ENCODE measurements around the gene FAM184A. TPM values are rescaled to one million over a fixed set of nuclear protein-coding genes. Genes with fewer than 3 reads are reported as not detected.

The FAM184A gene
- total RNA-seq, 2 experiments from 2014 or later: 2.2 to 2.7 TPM

- H3K9me3 Mint-ChIP-seq (ENCODE audit: insufficient read depth): no peaks in the 10 kb centered on the region
- ChIA-PET CTCF (interaction anchor here (0.7 to 5.5 kb wide), 4 partner anchors 9 to 138 kb away, joined by 3 to 60 read pairs (median 3); no protein-coding TSS in a partner anchor), POLR2A (no interaction called here)
- H3K4me1 Mint-ChIP-seq (ENCODE audit: low read depth): no peaks in the 10 kb centered on the region
- H3K4me3 Mint-ChIP-seq: no peak overlapping the region
- H3K36me3 Mint-ChIP-seq (ENCODE audit: low read depth): no peaks in the 10 kb centered on the region
- DNase-seq (no peak), ATAC-seq (no peak)
- no peak overlapping the region for H3K27ac Mint-ChIP-seq
- no peaks in the 10 kb centered on the region for H3K27me3 Mint-ChIP-seq (ENCODE audit: low read depth)
Measured at GRCh38 chr6:118971682-118972081, 106.8 kb downstream of the FAM184A start.

- no peak overlapping the region for H3K27ac Mint-ChIP-seq
- POLR2A ChIA-PET: interaction anchor here (0.6 kb wide), 1 partner anchor 112 kb away, joined by 3 read pairs; no protein-coding TSS in a partner anchor
- no peak overlapping the region for H3K4me3 Mint-ChIP-seq
- H3K4me1 Mint-ChIP-seq (ENCODE audit: low read depth): no peaks in the 10 kb centered on the region
- H3K27me3 Mint-ChIP-seq (ENCODE audit: low read depth): no peaks in the 10 kb centered on the region
- H3K36me3 Mint-ChIP-seq (ENCODE audit: low read depth): no peaks in the 10 kb centered on the region
- ATAC-seq: no peak
- H3K9me3 Mint-ChIP-seq (ENCODE audit: insufficient read depth): no peaks in the 10 kb centered on the region
- CTCF ChIA-PET: interaction anchor here (0.7 to 5.5 kb wide), 4 partner anchors 8 to 139 kb away, joined by 3 to 60 read pairs (median 3); no protein-coding TSS in a partner anchor
- no peak for DNase-seq
Measured at GRCh38 chr6:118970866-118971265, 107.6 kb downstream of the FAM184A start.

- DNase-seq: no peak
- ATAC-seq: no peak
- H3K4me1 Mint-ChIP-seq (ENCODE audit: low read depth): no peaks in the 10 kb centered on the region
- CTCF ChIA-PET: interaction anchor here (1.0 to 5.5 kb wide), 3 partner anchors 8 to 141 kb away, joined by 3 to 60 read pairs (median 3); no protein-coding TSS in a partner anchor
- no peak overlapping the region for H3K4me3 Mint-ChIP-seq
- H3K27me3 Mint-ChIP-seq (ENCODE audit: low read depth): no peaks in the 10 kb centered on the region
- POLR2A ChIA-PET: no interaction called here
- no peak overlapping the region for H3K27ac Mint-ChIP-seq
- H3K9me3 Mint-ChIP-seq (ENCODE audit: insufficient read depth): no peaks in the 10 kb centered on the region
- no peaks in the 10 kb centered on the region for H3K36me3 Mint-ChIP-seq (ENCODE audit: low read depth)
Measured at GRCh38 chr6:118968416-118968815, 110.0 kb downstream of the FAM184A start.

GRCh38 chr6:118967239-118967638, 111.2 kb downstream of the FAM184A start:
- DNase-seq: no peak
- no peaks in the 10 kb centered on the region for H3K27me3 Mint-ChIP-seq (ENCODE audit: low read depth)
- H3K9me3 Mint-ChIP-seq (ENCODE audit: insufficient read depth): no peaks in the 10 kb centered on the region
- no peaks in the 10 kb centered on the region for H3K36me3 Mint-ChIP-seq (ENCODE audit: low read depth)
- ChIA-PET CTCF (interaction anchor here (1.6 to 5.9 kb wide), 3 partner anchors 9 to 143 kb away, joined by 3 to 66 read pairs (median 60); no protein-coding TSS in a partner anchor), POLR2A (no interaction called here)
- no peak overlapping the region for H3K4me3 Mint-ChIP-seq
- H3K4me1 Mint-ChIP-seq (ENCODE audit: low read depth): no peaks in the 10 kb centered on the region
- no peak overlapping the region for H3K27ac Mint-ChIP-seq
- ATAC-seq: no peak

- Mint-ChIP-seq H3K4me3 (no peak overlapping the region), H3K4me1 (ENCODE audit: low read depth) (no peaks in the 10 kb centered on the region), H3K27ac (no peak overlapping the region), H3K27me3 (ENCODE audit: low read depth) (no peaks in the 10 kb centered on the region), H3K36me3 (ENCODE audit: low read depth) (no peaks in the 10 kb centered on the region), H3K9me3 (ENCODE audit: insufficient read depth) (no peaks in the 10 kb centered on the region)
- ATAC-seq: no peak
- CTCF ChIA-PET: interaction anchor here (1.0 to 5.9 kb wide), 2 partner anchors 112 to 145 kb away, joined by 4 to 66 read pairs; no protein-coding TSS in a partner anchor
- POLR2A ChIA-PET: no interaction called here
- DNase-seq: no peak
Measured at GRCh38 chr6:118965843-118966370, 112.6 kb downstream of the FAM184A start.

- ChIA-PET CTCF (interaction anchor here (1.0 to 5.9 kb wide), 2 partner anchors 112 to 145 kb away, joined by 4 to 66 read pairs; no protein-coding TSS in a partner anchor), POLR2A (no interaction called here)
- Mint-ChIP-seq H3K27me3 (ENCODE audit: low read depth) (no peaks in the 10 kb centered on the region), H3K36me3 (ENCODE audit: low read depth) (no peaks in the 10 kb centered on the region), H3K4me1 (ENCODE audit: low read depth) (no peaks in the 10 kb centered on the region), H3K27ac (no peak overlapping the region), H3K9me3 (ENCODE audit: insufficient read depth) (no peaks in the 10 kb centered on the region), H3K4me3 (no peak overlapping the region)
- no peak for DNase-seq
- ATAC-seq: no peak
Measured at GRCh38 chr6:118965371-118965770, 113.1 kb downstream of the FAM184A start.

GRCh38 chr6:118963003-118963402, 115.5 kb downstream of the FAM184A start:
- ATAC-seq (no peak), DNase-seq (no peak)
- Mint-ChIP-seq H3K9me3 (ENCODE audit: insufficient read depth) (no peaks in the 10 kb centered on the region), H3K4me3 (no peak overlapping the region), H3K36me3 (ENCODE audit: low read depth) (no peaks in the 10 kb centered on the region), H3K4me1 (ENCODE audit: low read depth) (peaks cover 13% of the 10 kb centered on the region), H3K27ac (no peak overlapping the region), H3K27me3 (ENCODE audit: low read depth) (no peaks in the 10 kb centered on the region)
- POLR2A ChIA-PET: interaction anchor here (0.7 kb wide), 1 partner anchor 72 kb away, joined by 3 read pairs; no protein-coding TSS in a partner anchor
- CTCF ChIA-PET: interaction anchor here (0.7 to 5.9 kb wide), 9 partner anchors 8 to 166 kb away, joined by 3 to 66 read pairs (median 3); no protein-coding TSS in a partner anchor

- no peak for ATAC-seq
- CTCF ChIA-PET: interaction anchor here (1.8 kb wide), 1 partner anchor 151 kb away, joined by 7 read pairs; no protein-coding TSS in a partner anchor
- no peak overlapping the region for H3K4me3 Mint-ChIP-seq
Measured at GRCh38 chr6:118959903-118960302, 118.6 kb downstream of the FAM184A start.

GRCh38 chr6:118953391-118953790, 125.1 kb downstream of the FAM184A start:
- Mint-ChIP-seq H3K36me3 (ENCODE audit: low read depth) (no peaks in the 10 kb centered on the region), H3K4me1 (ENCODE audit: low read depth) (peaks cover 4% of the 10 kb centered on the region), H3K27me3 (ENCODE audit: low read depth) (peaks cover 2% of the 10 kb centered on the region), H3K27ac (no peak overlapping the region), H3K9me3 (ENCODE audit: insufficient read depth) (peaks cover 5% of the 10 kb centered on the region), H3K4me3 (no peak overlapping the region)
- DNase-seq: no peak
- POLR2A ChIA-PET: no interaction called here
- ATAC-seq: no peak
- CTCF ChIA-PET: interaction anchor here (1.0 to 2.7 kb wide), 2 partner anchors 10 to 157 kb away, joined by 3 to 8 read pairs; no protein-coding TSS in a partner anchor

More at GRCh38 chr6:118959903-118960302, 118.6 kb downstream of the FAM184A start:
- H3K27ac Mint-ChIP-seq: no peak overlapping the region
- no peak for DNase-seq
- H3K27me3 Mint-ChIP-seq (ENCODE audit: low read depth): no peaks in the 10 kb centered on the region
- no peaks in the 10 kb centered on the region for H3K9me3 Mint-ChIP-seq (ENCODE audit: insufficient read depth)
- POLR2A ChIA-PET: no interaction called here
- H3K36me3 Mint-ChIP-seq (ENCODE audit: low read depth): no peaks in the 10 kb centered on the region
- H3K4me1 Mint-ChIP-seq (ENCODE audit: low read depth): peaks cover 13% of the 10 kb centered on the region

- ChIA-PET POLR2A (no interaction called here), CTCF (interaction anchor here (1.0 to 2.7 kb wide), 2 partner anchors 10 to 158 kb away, joined by 3 to 8 read pairs; no protein-coding TSS in a partner anchor)
- H3K4me3 Mint-ChIP-seq: no peak overlapping the region
- no peak for ATAC-seq
- no peak overlapping the region for H3K27ac Mint-ChIP-seq
- H3K27me3 Mint-ChIP-seq (ENCODE audit: low read depth): peaks cover 2% of the 10 kb centered on the region
- H3K4me1 Mint-ChIP-seq (ENCODE audit: low read depth): no peaks in the 10 kb centered on the region
- no peak for DNase-seq
- no peaks in the 10 kb centered on the region for H3K36me3 Mint-ChIP-seq (ENCODE audit: low read depth)
- peaks cover 5% of the 10 kb centered on the region for H3K9me3 Mint-ChIP-seq (ENCODE audit: insufficient read depth)
Measured at GRCh38 chr6:118952683-118953082, 125.8 kb downstream of the FAM184A start.

GRCh38 chr6:118945217-118945616, 133.2 kb downstream of the FAM184A start:
- no peak for DNase-seq
- Mint-ChIP-seq H3K36me3 (ENCODE audit: low read depth) (peaks cover 4% of the 10 kb centered on the region), H3K27me3 (ENCODE audit: low read depth) (peaks cover 2% of the 10 kb centered on the region), H3K4me3 (no peak overlapping the region), H3K27ac (no peak overlapping the region), H3K9me3 (ENCODE audit: insufficient read depth) (peaks cover 47% of the 10 kb centered on the region), H3K4me1 (ENCODE audit: low read depth) (no peaks in the 10 kb centered on the region)
- no peak for ATAC-seq
- CTCF ChIA-PET: no interaction called here
- POLR2A ChIA-PET: interaction anchor here (0.6 kb wide), 1 partner anchor 254 kb away, joined by 3 read pairs; no protein-coding TSS in a partner anchor

GRCh38 chr6:118940770-118941169, 137.7 kb downstream of the FAM184A start:
- POLR2A ChIA-PET: no interaction called here

More at GRCh38 chr6:118940770-118941169, 137.7 kb downstream of the FAM184A start:
- Mint-ChIP-seq H3K27me3 (ENCODE audit: low read depth) (peaks cover 2% of the 10 kb centered on the region), H3K4me1 (ENCODE audit: low read depth) (peaks cover 5% of the 10 kb centered on the region), H3K27ac (no peak overlapping the region), H3K36me3 (ENCODE audit: low read depth) (peaks cover 22% of the 10 kb centered on the region), H3K9me3 (ENCODE audit: insufficient read depth) (peaks cover 36% of the 10 kb centered on the region), H3K4me3 (no peak overlapping the region)
- ATAC-seq: no peak
- CTCF ChIA-PET: no interaction called here
- DNase-seq: no peak
